GM18505 (cell line): Measurements from ENCODE around the gene BRSK1.

ENCODE experiments used
- ATAC-seq: cut with Tn5 transposase; IDR thresholded peaks from one replicate; pipeline ENCODE4 v1.9.1; 2021; ENCODE audit not compliant: unreplicated experiment
- POLR2A ChIP-seq: IDR thresholded peaks from 4 replicates; pipeline ENCODE4 v1.6.1; 2011; ENCODE audit warnings: borderline replicate concordance; ENCODE audit not compliant: insufficient read depth, insufficient read length; ENCODE audit errors: extremely low read depth

The BRSK1 gene

DNA sequence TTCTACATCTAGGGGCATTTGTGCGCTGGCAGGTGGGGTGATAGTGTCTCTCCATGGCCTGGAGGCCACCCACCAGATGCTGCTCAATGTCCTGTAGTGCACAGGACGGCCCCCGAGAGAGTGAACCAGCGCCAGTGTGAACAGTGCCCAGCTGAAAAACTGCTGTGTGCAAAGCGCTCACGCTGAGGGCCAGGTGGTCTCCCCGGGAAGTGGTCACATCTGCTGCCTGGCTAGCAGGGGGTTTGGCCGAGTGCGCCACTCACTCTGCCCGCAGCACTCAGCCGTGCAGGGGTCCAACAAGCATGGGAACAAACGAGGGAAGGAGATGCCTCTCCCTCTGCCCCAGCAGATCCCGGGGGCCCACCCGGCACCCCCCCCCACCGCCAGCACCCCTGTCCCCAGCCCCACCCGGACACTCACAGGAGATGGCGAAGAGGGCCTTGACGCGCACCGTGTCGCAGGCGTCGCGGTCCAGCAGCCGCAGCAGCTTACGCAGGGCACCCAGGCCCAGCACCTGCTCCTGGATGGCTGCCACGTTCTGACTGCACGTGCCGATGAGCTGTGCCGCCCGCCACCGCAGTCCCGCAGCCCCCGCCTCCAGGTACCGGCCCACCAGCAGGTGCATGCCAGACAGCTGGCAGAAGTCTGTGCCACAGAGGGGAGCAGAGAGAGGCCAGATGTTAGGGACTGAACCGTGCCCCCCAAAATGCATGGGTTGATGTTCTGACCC lies 9.7 kb upstream of the BRSK1 start:
- TF ChIP-seq POLR2A: no peak
- no peak for ATAC-seq

DNA sequence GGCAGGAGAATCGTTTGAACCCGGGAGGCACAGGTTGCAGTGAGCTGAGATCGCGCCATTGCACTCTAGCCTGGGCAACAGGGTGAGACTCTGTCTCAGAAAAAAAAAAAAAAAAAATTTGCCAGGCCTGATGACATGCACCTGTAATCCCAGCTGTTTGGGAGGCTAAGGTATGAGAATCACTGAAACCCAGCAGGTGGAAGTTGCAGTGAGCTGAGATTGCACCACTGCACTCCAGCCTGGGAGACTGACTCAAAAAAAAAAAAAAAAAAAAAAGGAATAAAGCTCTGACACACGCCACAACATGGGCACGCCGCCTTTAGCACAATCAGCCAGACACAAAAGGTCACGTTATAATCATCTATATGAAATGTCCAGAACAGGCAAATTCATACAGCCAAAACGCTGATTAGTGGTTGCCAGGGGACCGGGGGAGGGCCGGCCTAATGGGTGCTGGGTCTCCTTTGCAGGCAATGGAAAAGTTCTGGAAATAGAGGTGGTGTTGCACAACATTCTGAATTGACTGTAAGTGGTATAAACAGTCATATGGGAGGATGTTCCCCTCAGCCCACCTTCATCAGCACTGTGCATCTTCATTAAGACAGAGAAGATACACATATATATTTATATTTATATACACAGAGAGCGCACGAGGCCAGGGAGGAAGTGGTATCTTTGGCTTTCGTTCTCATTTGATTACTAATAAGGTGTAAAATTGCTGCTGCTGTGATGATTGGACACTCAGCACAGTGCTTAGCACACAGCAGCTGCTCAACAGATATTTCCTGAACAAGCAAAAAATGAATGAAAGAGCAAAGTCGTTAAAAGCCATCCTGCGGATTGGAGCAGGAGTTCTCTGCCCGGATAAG lies 7.7 kb upstream of the BRSK1 start:
- no peak for ATAC-seq
- no peak for TF ChIP-seq POLR2A

DNA sequence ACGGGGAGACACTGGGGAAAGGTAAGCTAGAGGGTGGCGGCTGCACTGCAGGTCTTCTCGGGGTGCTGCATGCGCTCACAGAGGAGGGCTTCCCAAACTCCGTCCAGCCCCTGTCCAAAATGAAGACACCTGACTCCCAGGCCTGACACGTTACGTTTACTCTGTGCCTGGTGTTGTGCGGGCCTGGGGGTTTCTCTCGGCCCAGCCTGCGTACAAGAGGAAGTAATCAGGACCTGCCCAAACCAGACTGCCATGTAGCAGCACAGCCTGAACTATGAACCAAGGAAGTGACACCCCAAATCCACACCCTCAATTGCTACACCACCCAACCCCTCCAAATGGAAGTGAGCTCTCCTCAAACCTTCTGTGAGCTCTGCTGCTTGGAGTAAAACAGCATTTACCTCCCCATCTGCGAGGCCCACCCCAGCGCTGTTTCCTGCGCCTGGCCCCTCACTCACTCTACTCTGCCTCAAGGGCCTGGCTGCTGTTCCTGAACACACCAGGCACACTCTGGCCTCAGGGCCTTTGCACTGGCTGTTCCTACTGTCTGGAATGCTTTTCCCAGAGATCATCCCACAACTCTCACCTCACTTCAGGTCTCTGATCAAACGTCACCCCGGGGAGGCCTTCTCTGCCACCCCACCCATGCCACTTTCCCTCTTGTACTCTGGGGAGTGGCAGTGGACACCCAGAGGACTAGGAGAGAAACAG lies 6.9 kb upstream of the BRSK1 start:
- no peak for ATAC-seq
- no peak for TF ChIP-seq POLR2A

DNA sequence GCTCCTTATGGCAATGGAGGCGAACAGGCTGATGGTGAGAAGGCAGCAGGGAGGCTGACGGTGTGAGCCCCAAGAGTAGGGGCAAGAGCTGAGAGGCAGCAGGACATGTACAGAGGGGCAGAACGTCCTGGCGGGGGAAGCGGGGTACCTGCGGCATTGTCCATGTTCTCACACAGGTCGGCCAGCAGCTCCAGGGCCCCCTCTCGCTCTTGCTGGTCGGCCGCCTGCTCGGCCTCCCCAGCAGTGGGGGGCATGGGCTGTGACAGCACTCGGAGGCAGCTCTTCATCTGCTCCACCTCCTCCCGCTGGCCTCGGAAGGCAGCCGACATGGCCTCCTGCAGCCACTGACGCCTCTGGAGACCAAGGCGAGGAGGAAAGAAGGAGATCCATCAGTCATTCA lies 6.3 kb upstream of the BRSK1 start:
- no peak for TF ChIP-seq POLR2A
- ATAC-seq: no peak

DNA sequence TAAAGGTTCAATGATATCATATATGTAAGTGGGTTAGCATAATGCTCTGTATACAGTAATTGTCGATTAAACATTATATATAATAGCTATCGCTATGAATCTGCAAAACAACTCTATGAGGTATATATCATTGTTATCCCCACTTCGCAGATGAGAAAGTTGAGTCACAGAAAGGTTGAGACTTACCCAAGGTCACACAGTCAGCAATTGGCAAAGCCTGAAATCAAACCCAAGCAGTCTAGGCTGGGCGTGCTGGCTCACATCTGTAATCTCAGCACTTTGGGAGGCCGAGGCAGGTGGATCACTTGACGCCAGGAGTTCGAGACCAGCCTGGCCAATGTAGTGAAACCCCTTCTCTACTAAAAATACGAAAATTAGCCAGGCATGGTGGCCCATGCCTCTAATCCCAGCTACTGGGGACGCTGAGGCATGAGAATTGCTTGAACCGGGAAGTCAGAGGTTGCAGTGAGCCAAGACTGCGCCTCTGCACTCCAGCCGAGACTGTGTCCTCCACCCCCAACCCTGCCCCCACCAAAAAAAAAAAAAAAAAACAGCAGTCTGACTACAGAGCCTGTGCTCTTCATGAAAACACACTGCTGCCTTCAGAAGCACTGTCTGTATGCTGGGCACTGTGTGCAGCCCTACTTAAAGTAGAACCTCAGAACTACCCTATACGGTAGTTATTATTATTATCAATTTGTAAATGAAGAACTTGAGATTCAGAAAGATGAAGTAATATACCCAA lies 5.2 kb upstream of the BRSK1 start:
- ATAC-seq: no peak
- TF ChIP-seq POLR2A: no peak

DNA sequence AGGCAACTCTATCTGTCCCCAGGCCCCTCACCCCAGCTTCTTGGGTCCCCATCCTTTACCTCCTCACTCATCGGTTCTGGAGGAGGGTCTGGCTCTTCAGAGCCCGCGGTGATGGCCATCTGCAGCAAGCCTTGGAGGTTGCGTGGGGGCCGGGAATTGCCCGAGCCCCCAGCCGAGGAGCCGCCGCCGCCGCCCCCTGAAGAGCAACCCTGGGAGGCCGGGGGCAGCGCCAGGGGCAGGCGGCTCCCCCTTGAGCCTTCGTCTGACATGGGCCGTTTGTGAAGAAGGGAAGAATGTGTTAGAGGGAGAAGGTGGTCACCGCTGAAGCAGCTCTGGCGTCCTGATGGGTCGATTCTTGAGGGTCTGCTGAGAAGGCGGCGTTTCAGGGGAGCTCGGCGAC lies 4.5 kb upstream of the BRSK1 start:
- no peak for ATAC-seq

DNA sequence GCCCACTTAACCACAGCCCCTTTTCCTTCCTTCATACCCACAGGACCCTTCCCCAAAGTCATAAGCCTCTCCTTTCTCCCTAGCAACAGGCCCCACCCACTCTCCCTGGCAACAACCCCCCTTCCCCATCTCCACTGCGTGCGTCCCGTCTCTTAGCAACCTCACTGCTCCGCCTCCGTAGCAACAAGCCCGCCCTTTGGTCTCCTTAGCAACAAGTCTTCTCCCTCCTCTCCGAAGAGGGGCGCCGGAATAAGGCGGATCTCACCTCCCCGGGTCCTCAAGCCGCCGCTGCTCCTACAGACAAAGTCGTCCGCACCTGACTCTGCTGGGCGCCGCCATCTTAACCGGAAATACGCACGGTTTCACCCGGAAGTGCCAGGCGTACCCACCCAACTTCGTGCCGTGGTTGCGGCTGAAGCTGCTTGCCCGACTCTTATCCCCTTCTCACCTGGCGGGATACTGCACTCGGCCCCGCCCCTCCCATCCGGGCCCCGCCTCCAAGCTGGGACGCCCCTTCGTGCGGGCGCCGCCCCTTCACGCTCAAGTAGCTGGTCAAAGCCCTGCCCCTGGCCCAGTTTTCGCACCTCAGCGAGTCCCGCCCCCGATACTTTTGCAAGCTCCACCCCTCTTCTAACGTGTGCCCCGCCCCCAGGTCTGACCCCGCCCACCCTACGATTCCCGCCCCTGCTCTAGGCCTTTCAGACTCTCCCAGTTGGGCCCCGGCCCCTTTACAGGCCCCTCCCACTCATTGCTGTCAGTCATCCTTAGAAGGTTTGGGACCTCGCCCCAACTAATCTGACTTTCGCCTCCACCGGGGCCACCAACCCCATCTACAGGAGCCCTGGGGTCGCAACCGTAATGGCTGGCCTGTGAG lies 3.8 kb upstream of the BRSK1 start, which contains the start of gene HSPBP1:
Gene HSPBP1 (minus strand): TSS at position 341 of the 874 bp plus-strand sequence. CDS start 502 bp downstream, outside the sequence.
- TF ChIP-seq POLR2A: peak; percentile 66
- peak; percentile 62 for ATAC-seq

More for the DNA sequence above, 4.5 kb upstream of the BRSK1 start:
- no peak for TF ChIP-seq POLR2A

DNA sequence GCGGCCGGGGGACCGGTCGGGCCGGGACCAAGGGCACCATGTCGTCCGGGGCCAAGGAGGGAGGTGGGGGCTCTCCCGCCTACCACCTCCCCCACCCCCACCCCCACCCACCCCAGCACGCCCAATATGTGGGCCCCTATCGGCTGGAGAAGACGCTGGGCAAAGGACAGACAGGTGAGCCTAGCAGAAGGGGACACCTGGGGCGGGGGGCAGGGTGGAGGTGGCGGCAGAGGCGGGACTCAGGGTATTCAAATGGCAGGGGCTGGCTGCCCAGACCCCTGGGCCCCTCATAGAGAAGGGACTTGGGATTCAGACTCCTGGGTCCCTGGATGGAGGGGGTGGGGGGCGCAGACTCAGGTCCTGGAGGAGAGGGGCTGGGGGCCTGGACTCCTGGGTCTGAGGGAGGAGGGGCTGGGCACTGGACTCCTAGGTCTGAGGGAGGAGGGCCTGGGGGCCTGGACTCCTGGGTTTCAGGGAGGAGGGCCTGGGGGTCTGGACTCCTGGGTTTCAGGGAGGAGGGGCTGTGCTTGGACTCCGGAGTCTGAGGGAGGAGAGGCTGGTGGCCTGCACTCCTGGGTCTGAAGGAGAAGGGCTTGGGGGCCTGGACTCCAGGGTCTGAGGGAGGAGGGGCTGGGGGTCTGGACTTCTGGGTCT lies 735 bp downstream of the BRSK1 start:
- no peak for ATAC-seq
- no peak for TF ChIP-seq POLR2A

DNA sequence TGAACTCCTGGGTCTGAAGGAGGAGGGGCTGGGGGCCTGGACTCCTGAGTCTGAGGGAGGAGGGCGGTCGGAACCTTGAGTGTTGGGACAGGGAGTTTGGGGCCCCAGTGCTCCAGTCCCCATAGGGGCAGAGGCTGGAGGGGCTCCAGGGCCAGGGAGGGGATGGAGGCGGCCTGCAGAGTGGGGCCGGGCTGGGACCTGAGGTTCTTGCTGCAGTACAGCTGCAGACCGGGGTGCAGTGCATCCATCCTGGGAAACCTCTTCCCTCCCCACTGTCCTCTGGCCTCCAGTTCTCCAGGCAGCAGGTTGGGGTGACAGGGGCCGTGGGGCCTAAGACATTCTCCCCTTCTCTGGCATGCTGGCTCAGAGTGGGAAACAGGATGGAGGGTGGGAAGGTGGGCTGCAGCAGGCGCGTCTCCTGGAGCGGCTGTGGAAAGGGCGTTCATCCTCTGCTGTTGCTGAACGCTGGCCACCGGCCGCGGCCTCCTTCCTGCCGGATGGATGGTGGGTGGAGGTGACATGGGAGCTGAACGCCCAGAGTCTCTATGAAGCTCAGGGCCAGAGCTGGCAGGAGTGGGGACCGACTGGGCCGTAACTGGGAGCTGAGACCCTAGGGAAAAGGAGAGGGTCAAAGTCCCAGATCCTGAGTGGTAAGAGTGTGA lies 1.6 kb downstream of the BRSK1 start:
- TF ChIP-seq POLR2A: no peak
- ATAC-seq: no peak

DNA sequence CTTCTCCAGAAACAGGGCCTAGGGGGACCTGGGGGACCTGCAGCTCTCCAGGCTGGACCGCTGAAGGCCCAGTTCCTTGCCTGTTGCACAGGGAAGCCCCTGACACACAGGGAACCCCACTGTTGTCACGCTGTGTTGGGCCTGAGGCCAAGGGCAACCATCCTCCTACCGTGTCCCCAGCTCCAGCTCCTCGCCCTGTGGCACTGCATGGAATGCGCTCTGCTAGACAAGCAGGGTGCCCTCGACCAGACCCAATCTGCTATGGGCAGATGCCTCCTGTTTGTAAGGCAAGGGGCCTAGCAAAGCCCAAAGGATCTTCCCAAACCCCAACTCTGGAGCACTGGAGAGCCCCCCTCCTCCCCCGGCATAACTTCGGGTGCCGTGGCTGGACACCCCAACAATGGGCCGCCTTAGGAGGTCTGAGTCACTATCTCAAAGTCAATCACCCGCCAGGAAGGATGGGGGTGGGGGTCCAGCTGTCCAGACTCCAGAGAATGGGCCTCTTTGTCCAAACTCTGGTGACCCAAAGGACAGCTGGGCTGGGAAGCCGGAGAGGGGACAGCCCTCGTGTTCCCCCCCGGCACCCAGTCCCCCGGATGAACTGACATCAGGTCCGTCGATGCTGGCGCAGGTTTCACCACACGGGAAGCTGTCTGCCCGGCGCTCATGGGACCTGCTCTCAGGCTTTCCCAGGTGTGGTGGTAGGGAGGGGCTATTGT lies 3.7 kb downstream of the BRSK1 start:
- ATAC-seq: no peak
- TF ChIP-seq POLR2A: no peak
